Smooth muscle cell of the brain vasculature (primary cell): ENCODE results near the gene OR8G5.

Experiments
- DNase-seq: peaks from one replicate; pipeline ENCODE4 v3.0.0-alpha.2; 2012; ENCODE audit warnings: low read depth, low spot score

Gene OR8G5

GRCh38 chr11:124285610-124286344, 29.6 kb downstream of the OR8G5 start:
- DNase-seq = no peak

- DNase-seq = no peak
Observed at GRCh38 chr11:124294687-124295086, 38.5 kb downstream of the OR8G5 start.

- no peak for DNase-seq
Observed at GRCh38 chr11:124296016-124296415, 39.8 kb downstream of the OR8G5 start.

GRCh38 chr11:124297921-124298320, 41.7 kb downstream of the OR8G5 start:
- DNase-seq = no peak

GRCh38 chr11:124301548-124301947, 45.4 kb downstream of the OR8G5 start:
- no peak for DNase-seq

GRCh38 chr11:124302347-124303125, 46.4 kb downstream of the OR8G5 start:
- no peak for DNase-seq

- DNase-seq = no peak
Observed at GRCh38 chr11:124307093-124307492, 50.9 kb downstream of the OR8G5 start.

- no peak for DNase-seq
Observed at GRCh38 chr11:124310721-124311120, 54.5 kb downstream of the OR8G5 start.

GRCh38 chr11:124311269-124311668, 55.1 kb downstream of the OR8G5 start:
- no peak for DNase-seq

GRCh38 chr11:124311670-124312069, 55.5 kb downstream of the OR8G5 start:
- DNase-seq = no peak

- no peak for DNase-seq
Observed at GRCh38 chr11:124313131-124313530, 57.0 kb downstream of the OR8G5 start.

GRCh38 chr11:124313849-124314248, 57.7 kb downstream of the OR8G5 start, which contains the start of gene OR8D1:
Gene OR8D1 (minus strand): TSS chr11:124313949. CDS start chr11:124310766, 3,183 bp downstream.
- DNase-seq = no peak

GRCh38 chr11:124315052-124315451, 58.9 kb downstream of the OR8G5 start:
- DNase-seq = no peak
